ENCODE measurements around the gene PCED1B.

DNA sequence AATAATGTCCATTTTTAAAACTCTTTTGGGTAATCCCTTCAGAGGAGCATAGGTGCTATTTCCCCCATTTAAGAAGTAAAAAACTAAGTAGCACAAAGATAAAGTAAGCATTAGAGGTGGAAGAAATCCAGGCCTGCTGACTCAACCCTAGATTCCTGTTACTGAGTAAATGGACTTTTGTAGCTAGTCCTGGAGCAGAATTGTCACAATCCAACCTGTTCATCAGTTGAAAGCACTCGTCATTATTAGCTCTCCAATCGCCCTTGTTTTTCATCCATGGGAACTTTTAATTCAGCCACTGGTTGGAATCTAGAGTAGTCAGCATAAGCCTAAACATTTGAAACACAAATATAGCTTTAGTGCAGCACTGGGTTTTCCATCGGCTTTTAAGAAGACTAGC lies 139.8 kb downstream of the PCED1B start:
- TF ChIP-seq, protein P1, sequence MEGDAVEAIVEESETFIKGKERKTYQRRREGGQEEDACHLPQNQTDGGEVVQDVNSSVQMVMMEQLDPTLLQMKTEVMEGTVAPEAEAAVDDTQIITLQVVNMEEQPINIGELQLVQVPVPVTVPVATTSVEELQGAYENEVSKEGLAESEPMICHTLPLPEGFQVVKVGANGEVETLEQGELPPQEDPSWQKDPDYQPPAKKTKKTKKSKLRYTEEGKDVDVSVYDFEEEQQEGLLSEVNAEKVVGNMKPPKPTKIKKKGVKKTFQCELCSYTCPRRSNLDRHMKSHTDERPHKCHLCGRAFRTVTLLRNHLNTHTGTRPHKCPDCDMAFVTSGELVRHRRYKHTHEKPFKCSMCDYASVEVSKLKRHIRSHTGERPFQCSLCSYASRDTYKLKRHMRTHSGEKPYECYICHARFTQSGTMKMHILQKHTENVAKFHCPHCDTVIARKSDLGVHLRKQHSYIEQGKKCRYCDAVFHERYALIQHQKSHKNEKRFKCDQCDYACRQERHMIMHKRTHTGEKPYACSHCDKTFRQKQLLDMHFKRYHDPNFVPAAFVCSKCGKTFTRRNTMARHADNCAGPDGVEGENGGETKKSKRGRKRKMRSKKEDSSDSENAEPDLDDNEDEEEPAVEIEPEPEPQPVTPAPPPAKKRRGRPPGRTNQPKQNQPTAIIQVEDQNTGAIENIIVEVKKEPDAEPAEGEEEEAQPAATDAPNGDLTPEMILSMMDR (IDR thresholded peaks at IDR 0.05) = no peak
- no peak for TF ChIP-seq NR1H2 (CRISPR knock-in tag; IDR thresholded peaks at IDR 0.05)
- no peak for TF ChIP-seq SP1 (CRISPR knock-in tag; conservative IDR thresholded peaks at IDR 0.05)
- no peak for TF ChIP-seq TEAD4 (CRISPR knock-in tag; IDR thresholded peaks at IDR 0.05)
- TF ChIP-seq ZNF671 (CRISPR knock-in tag; IDR thresholded peaks at IDR 0.05) = no peak
- TF ChIP-seq CREB1 (CRISPR knock-in tag; IDR thresholded peaks at IDR 0.05) = no peak
- no peak for TF ChIP-seq PREB (CRISPR knock-in tag; IDR thresholded peaks at IDR 0.05; ENCODE audit: borderline replicate concordance)
- no peak for TF ChIP-seq STAT6 (CRISPR knock-in tag; conservative IDR thresholded peaks at IDR 0.05; ENCODE audit: low read depth)
- TF ChIP-seq NFYB (CRISPR knock-in tag; conservative IDR thresholded peaks at IDR 0.05; ENCODE audit: low read depth) = no peak
- TF ChIP-seq, protein P2, sequence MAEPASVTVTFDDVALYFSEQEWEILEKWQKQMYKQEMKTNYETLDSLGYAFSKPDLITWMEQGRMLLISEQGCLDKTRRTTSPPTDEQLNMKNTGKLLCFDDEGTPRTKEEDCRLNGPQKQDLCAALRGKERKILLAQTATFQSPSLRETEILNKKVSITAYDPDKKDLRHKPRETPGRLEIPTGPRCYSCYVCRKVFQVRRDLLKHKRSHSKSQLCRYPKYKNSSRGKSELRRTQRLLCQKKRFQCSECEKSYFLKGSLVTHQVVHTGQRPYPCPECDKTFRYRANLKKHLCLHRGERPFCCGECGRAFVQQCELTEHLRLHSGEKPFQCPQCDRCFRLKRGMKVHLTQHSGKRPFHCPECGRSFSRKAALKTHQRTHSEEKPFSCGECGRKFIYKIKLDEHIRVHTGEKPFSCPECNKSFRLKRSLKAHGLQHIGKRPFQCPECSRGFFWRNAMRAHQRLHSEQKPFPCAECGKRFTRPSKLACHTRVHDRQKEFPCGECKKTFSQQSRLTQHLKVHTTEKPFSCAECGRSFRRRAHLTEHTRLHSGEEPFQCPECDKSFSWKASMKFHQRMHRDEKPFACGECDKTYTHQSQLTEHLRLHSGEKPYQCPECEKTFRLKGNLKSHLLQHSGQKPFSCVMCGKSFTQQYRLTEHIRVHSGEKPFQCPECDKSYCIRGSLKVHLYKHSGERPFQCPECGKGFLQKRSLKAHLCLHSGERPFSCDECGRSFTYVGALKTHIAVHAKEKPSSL (CRISPR knock-in tag; conservative IDR thresholded peaks at IDR 0.05) = no peak
- no peak for TF ChIP-seq SMAD3 (CRISPR knock-in tag; IDR thresholded peaks at IDR 0.05; ENCODE audit: borderline replicate concordance)
- TF ChIP-seq, protein P3, sequence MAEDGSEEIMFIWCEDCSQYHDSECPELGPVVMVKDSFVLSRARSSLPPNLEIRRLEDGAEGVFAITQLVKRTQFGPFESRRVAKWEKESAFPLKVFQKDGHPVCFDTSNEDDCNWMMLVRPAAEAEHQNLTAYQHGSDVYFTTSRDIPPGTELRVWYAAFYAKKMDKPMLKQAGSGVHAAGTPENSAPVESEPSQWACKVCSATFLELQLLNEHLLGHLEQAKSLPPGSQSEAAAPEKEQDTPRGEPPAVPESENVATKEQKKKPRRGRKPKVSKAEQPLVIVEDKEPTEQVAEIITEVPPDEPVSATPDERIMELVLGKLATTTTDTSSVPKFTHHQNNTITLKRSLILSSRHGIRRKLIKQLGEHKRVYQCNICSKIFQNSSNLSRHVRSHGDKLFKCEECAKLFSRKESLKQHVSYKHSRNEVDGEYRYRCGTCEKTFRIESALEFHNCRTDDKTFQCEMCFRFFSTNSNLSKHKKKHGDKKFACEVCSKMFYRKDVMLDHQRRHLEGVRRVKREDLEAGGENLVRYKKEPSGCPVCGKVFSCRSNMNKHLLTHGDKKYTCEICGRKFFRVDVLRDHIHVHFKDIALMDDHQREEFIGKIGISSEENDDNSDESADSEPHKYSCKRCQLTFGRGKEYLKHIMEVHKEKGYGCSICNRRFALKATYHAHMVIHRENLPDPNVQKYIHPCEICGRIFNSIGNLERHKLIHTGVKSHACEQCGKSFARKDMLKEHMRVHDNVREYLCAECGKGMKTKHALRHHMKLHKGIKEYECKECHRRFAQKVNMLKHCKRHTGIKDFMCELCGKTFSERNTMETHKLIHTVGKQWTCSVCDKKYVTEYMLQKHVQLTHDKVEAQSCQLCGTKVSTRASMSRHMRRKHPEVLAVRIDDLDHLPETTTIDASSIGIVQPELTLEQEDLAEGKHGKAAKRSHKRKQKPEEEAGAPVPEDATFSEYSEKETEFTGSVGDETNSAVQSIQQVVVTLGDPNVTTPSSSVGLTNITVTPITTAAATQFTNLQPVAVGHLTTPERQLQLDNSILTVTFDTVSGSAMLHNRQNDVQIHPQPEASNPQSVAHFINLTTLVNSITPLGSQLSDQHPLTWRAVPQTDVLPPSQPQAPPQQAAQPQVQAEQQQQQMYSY (CRISPR knock-in tag; IDR thresholded peaks at IDR 0.05) = no peak
- no peak for TF ChIP-seq MAX (CRISPR knock-in tag; IDR thresholded peaks at IDR 0.05)
- no peak for TF ChIP-seq ZNF121 (CRISPR knock-in tag; IDR thresholded peaks at IDR 0.05)

Data from WTC11 (cell line).